Liver (tissue), 9 donors: ENCODE measurements around the gene CARD14. TPM values are rescaled to one million over a fixed set of nuclear protein-coding genes. Genes with fewer than 3 reads are reported as not detected.

Source experiments
- DNase-seq: peaks from one replicate; pipeline ENCODE4 v3.0.0-alpha.2; 2017; ENCODE audit warnings: low spot score
- H3K27ac ChIP-seq, 2 donors: one replicate each; pipeline ENCODE4 v1.7.0; 2013; ENCODE audit warnings: inconsistent platforms in 2 of 2, low read length in 2 of 2, control low read depth in 1 of 2, low read depth in 1 of 2, mild to moderate bottlenecking in 1 of 2
- H3K27me3 ChIP-seq, 4 donors: one replicate each; pipeline versions ENCODE4 v1.6.1 to v1.7.0; 2013; ENCODE audit warnings: low read length in 3 of 4, inconsistent platforms in 1 of 4, mild to moderate bottlenecking in 1 of 4, moderate library complexity in 1 of 4; ENCODE audit not compliant: control insufficient read depth in 4 of 4, insufficient read depth in 4 of 4
- H3K36me3 ChIP-seq, 4 donors: one replicate each; pipeline versions ENCODE4 v1.6.1 to v1.7.0; 2013; ENCODE audit warnings: low read length in 3 of 4, mild to moderate bottlenecking in 3 of 4, low read depth in 1 of 4, moderate library complexity in 1 of 4; ENCODE audit not compliant: control insufficient read depth in 4 of 4, insufficient read depth in 3 of 4
- H3K4me1 ChIP-seq, 4 donors: one replicate each; pipeline versions ENCODE4 v1.6.1 to v1.7.0; 2013; ENCODE audit warnings: low read length in 3 of 4, mild to moderate bottlenecking in 3 of 4, moderate library complexity in 1 of 4; ENCODE audit not compliant: control insufficient read depth in 4 of 4, insufficient read depth in 4 of 4
- H3K4me3 ChIP-seq, 3 donors: one replicate each; pipeline versions ENCODE4 v1.6.1 to v1.7.0; 2013; ENCODE audit warnings: low read length in 3 of 3, control low read depth in 1 of 3, low read depth in 1 of 3, mild to moderate bottlenecking in 1 of 3
- H3K9ac ChIP-seq, 2 donors: one replicate each; pipeline ENCODE4 v1.7.0; 2013; ENCODE audit warnings: low read length in 2 of 2, mild to moderate bottlenecking in 2 of 2, moderate library complexity in 2 of 2, control low read depth in 1 of 2, low read depth in 1 of 2
- H3K9me3 ChIP-seq, 4 donors: one replicate each; pipeline versions ENCODE4 v1.6.1 to v1.7.0; 2013; ENCODE audit warnings: low read length in 3 of 4; ENCODE audit not compliant: control insufficient read depth in 4 of 4
- EGR1 ChIP-seq, 2 donors: IDR thresholded peaks; 2 replicates each; pipeline ENCODE4 v1.6.1; 2016 to 2018; ENCODE audit warnings: antibody characterized with exemption in 2 of 2, low read depth in 2 of 2
- FOXA1 ChIP-seq: IDR thresholded peaks from 2 replicates; pipeline ENCODE4 v1.6.1; 2016; ENCODE audit warnings: antibody characterized with exemption
- FOXA2 ChIP-seq: IDR thresholded peaks from 2 replicates; pipeline ENCODE4 v1.6.1; 2016; ENCODE audit warnings: antibody characterized with exemption
- GABPA ChIP-seq, 2 donors: IDR thresholded peaks in 1 of 2; conservative IDR thresholded peaks in 1 of 2; 2 replicates each; pipeline ENCODE4 v1.6.1; 2016; ENCODE audit warnings: antibody characterized with exemption in 2 of 2, mild to moderate bottlenecking in 1 of 2, moderate library complexity in 1 of 2
- HNF4A ChIP-seq, 2 donors: conservative IDR thresholded peaks; 2 replicates each; pipeline ENCODE4 v1.6.1; 2016; ENCODE audit warnings: antibody characterized with exemption in 2 of 2, mild to moderate bottlenecking in 2 of 2
- HNF4G ChIP-seq: IDR thresholded peaks from 2 replicates; pipeline ENCODE4 v1.6.1; 2016; ENCODE audit warnings: antibody characterized with exemption
- JUND ChIP-seq, 2 donors: IDR thresholded peaks; 2 replicates each; pipeline ENCODE4 v1.6.1; 2016; ENCODE audit warnings: antibody characterized with exemption in 2 of 2
- NR2F2 ChIP-seq: IDR thresholded peaks from 2 replicates; pipeline ENCODE4 v1.6.1; 2016; ENCODE audit warnings: antibody characterized with exemption
- RAD21 ChIP-seq, 2 donors: IDR thresholded peaks; 2 replicates each; pipeline ENCODE4 v1.6.1; 2016; ENCODE audit warnings: antibody characterized with exemption in 2 of 2, mild to moderate bottlenecking in 2 of 2
- RXRA ChIP-seq, 2 donors: IDR thresholded peaks; 2 replicates each; pipeline ENCODE4 v1.6.1; 2017 to 2018; ENCODE audit warnings: antibody characterized with exemption in 2 of 2, mild to moderate bottlenecking in 1 of 2
- SP1 ChIP-seq: IDR thresholded peaks from 2 replicates; pipeline ENCODE4 v1.6.1; 2018; ENCODE audit warnings: antibody characterized with exemption, mild to moderate bottlenecking
- TAF1 ChIP-seq: conservative IDR thresholded peaks from 2 replicates; pipeline ENCODE4 v1.6.1; 2016; ENCODE audit warnings: antibody characterized with exemption, mild to moderate bottlenecking
- YY1 ChIP-seq: IDR thresholded peaks from 2 replicates; pipeline ENCODE4 v1.6.1; 2016; ENCODE audit warnings: antibody characterized with exemption, mild to moderate bottlenecking
- ZBTB33 ChIP-seq: IDR thresholded peaks from 2 replicates; pipeline ENCODE4 v1.6.1; 2016; ENCODE audit warnings: antibody characterized with exemption
- WGBS: extraction: QIAGEN DNeasy Blood & Tissue Kit; methylation state at CpG from one replicate; pipeline ENCODE4 v1.1.7; 2013; 5-methylcytosine and 5-hydroxymethylcytosine counted together
- polyA plus RNA-seq, 2 donors: library from polyadenylated mRNA; stranded (reverse) in 1 of 2; unstranded in 1 of 2; fragments of 200-250 nt in 1 of 2; fragments of >200 nt in 1 of 2; fragmentation: Nextera tagmentation in 1 of 2; extraction: Ambion mirVana in 1 of 2; gene quantifications; one replicate each; pipeline versions ENCODE4 v1.2.1 to v1.2.3, GENCODE V29; 2013 to 2015
- total RNA-seq, 2 donors: library from RNA; depleted of rRNA; stranded (reverse); fragments of >200 nt; gene quantifications; one replicate each; pipeline ENCODE4 v1.2.3, GENCODE V29; 2014
- TF ChIP-seq, protein P1 (sequence below): fragments of 150-350 bp; IDR thresholded peaks from 2 replicates; pipeline ENCODE4 v1.5.1; 2017; ENCODE audit warnings: improper control_type of control experiment, low read depth, low read length; ENCODE audit not compliant: missing input control
- TF ChIP-seq, protein P2 (sequence below): IDR thresholded peaks from 2 replicates; pipeline ENCODE4 v1.6.1; 2016; ENCODE audit warnings: antibody characterized with exemption, mild to moderate bottlenecking
- TF ChIP-seq, protein P3 (sequence below): IDR thresholded peaks from 2 replicates; pipeline ENCODE4 v1.6.1; 2016; ENCODE audit warnings: antibody characterized with exemption
- TF ChIP-seq, protein P4 (sequence below): IDR thresholded peaks from 2 replicates; pipeline ENCODE4 v1.6.1; 2016; ENCODE audit warnings: antibody characterized with exemption
- donor health status: healthy.
- donor health status: healthy.
- donor health status: healthy.
- donor health status: healthy.
- donor health status: healthy.

The CARD14 gene
- total and polyA plus RNA-seq, 4 donors = 0.07 to 0.70 (median 0.29) TPM

GRCh38 chr17:80227156-80227555 lies 57.3 kb downstream of the CARD14 start (continued):
- TF ChIP-seq SP1 (no peak), EGR1 (IDR thresholded peaks at IDR 0.05; ENCODE audit: low read depth in 2 of 2) (no peak), RXRA (IDR thresholded peaks at IDR 0.05) (no peak), JUND (IDR thresholded peaks at IDR 0.05) (no peak), RAD21 (IDR thresholded peaks at IDR 0.05) (no peak), FOXA2 (no peak)
- TF ChIP-seq, protein P1, sequence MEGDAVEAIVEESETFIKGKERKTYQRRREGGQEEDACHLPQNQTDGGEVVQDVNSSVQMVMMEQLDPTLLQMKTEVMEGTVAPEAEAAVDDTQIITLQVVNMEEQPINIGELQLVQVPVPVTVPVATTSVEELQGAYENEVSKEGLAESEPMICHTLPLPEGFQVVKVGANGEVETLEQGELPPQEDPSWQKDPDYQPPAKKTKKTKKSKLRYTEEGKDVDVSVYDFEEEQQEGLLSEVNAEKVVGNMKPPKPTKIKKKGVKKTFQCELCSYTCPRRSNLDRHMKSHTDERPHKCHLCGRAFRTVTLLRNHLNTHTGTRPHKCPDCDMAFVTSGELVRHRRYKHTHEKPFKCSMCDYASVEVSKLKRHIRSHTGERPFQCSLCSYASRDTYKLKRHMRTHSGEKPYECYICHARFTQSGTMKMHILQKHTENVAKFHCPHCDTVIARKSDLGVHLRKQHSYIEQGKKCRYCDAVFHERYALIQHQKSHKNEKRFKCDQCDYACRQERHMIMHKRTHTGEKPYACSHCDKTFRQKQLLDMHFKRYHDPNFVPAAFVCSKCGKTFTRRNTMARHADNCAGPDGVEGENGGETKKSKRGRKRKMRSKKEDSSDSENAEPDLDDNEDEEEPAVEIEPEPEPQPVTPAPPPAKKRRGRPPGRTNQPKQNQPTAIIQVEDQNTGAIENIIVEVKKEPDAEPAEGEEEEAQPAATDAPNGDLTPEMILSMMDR = no peak

DNA sequence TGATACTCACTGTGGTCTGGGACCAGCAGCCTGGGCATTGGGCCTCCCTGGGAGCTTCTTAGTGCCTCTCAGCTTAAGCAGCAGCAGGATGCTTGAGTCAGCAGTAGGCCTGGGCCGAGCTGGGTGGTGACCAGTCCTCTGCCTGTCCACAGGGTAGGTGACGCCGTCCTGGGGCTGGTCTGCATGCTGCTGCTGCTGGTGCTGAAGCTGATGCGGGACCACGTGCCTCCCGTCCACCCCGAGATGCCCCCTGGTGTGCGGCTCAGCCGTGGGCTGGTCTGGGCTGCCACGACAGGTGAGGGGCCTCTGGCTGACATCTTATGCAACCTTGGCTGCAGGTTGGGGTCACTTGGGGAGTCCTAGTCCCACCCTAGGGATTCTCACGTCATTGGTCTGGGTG lies 57.8 kb downstream of the CARD14 start:
- Histone ChIP-seq H3K4me3 (no peak overlapping the region), H3K27me3 (no peaks in the 10 kb centered on the region), H3K9ac (no peak overlapping the region), H3K27ac (no peak overlapping the region), H3K9me3 (peaks cover 0 to 4% (median 2%) of the 10 kb centered on the region in 4 donors), H3K4me1 (no peaks in the 10 kb centered on the region), H3K36me3 (peaks cover 0 to 4% (median 3%) of the 10 kb centered on the region in 4 donors)
- TF ChIP-seq, protein P2, sequence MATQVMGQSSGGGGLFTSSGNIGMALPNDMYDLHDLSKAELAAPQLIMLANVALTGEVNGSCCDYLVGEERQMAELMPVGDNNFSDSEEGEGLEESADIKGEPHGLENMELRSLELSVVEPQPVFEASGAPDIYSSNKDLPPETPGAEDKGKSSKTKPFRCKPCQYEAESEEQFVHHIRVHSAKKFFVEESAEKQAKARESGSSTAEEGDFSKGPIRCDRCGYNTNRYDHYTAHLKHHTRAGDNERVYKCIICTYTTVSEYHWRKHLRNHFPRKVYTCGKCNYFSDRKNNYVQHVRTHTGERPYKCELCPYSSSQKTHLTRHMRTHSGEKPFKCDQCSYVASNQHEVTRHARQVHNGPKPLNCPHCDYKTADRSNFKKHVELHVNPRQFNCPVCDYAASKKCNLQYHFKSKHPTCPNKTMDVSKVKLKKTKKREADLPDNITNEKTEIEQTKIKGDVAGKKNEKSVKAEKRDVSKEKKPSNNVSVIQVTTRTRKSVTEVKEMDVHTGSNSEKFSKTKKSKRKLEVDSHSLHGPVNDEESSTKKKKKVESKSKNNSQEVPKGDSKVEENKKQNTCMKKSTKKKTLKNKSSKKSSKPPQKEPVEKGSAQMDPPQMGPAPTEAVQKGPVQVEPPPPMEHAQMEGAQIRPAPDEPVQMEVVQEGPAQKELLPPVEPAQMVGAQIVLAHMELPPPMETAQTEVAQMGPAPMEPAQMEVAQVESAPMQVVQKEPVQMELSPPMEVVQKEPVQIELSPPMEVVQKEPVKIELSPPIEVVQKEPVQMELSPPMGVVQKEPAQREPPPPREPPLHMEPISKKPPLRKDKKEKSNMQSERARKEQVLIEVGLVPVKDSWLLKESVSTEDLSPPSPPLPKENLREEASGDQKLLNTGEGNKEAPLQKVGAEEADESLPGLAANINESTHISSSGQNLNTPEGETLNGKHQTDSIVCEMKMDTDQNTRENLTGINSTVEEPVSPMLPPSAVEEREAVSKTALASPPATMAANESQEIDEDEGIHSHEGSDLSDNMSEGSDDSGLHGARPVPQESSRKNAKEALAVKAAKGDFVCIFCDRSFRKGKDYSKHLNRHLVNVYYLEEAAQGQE = no peak
- TF ChIP-seq ZBTB33 = no peak
- TF ChIP-seq, protein P3, sequence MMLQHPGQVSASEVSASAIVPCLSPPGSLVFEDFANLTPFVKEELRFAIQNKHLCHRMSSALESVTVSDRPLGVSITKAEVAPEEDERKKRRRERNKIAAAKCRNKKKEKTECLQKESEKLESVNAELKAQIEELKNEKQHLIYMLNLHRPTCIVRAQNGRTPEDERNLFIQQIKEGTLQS = no peak
- TF ChIP-seq FOXA1 = no peak
- TF ChIP-seq YY1 = no peak
- no peak for TF ChIP-seq HNF4G
- TF ChIP-seq RAD21 (IDR thresholded peaks at IDR 0.05) = no peak
- no peak for TF ChIP-seq NR2F2
- no peak for TF ChIP-seq GABPA (IDR thresholded peaks at IDR 0.05 in 1 of 2, conservative IDR thresholded peaks at IDR 0.05 in 1 of 2)
- TF ChIP-seq, protein P4, sequence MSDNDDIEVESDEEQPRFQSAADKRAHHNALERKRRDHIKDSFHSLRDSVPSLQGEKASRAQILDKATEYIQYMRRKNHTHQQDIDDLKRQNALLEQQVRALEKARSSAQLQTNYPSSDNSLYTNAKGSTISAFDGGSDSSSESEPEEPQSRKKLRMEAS = no peak
- TF ChIP-seq FOXA2 = no peak
- no peak for TF ChIP-seq RXRA (IDR thresholded peaks at IDR 0.05)
- no peak for TF ChIP-seq SP1
- TF ChIP-seq TAF1 = no peak
- TF ChIP-seq, protein P1 = no peak
- TF ChIP-seq JUND (IDR thresholded peaks at IDR 0.05) = no peak
- TF ChIP-seq HNF4A (conservative IDR thresholded peaks at IDR 0.05) = no peak
- 97% methylated on average over 11 of the region's 11 CpGs for WGBS
- no peak for DNase-seq
